A673 (cell line): ENCODE data around the gene STC2. TPM values are rescaled to one million over a fixed set of nuclear protein-coding genes. Genes with fewer than 3 reads are reported as not detected.
"Not testable (repeated sequence)": the region's sequence is repeated elsewhere in the genome, so short reads cannot be mapped to it uniquely, and the experiment has no call there.

Experiments used
- Bru-seq: library from RNA; stranded (reverse); fragments of 400-500 nt; gene quantifications from one replicate; lab custom pipeline; 2021; lab: Mats Ljungman, UMichigan
- BruChase-seq, 2 experiments: library from RNA; stranded (reverse); fragments of 400-500 nt; gene quantifications; one replicate each; lab custom pipeline; 2021; lab: Mats Ljungman, UMichigan
- BruUV-seq: library from RNA; stranded (reverse); fragments of 400-500 nt; replicated peaks from 2 replicates; lab custom pipeline; 2021; lab: Mats Ljungman, UMichigan
- CTCF ChIA-PET: fragments of 300-600 bp; sonication (Branson Sonifier 250); formaldehyde crosslinking; loops from one replicate; lab custom pipeline; 2022; ENCODE audit warnings: antibody characterized with exemption; lab: Charles Lee
- POLR2A ChIA-PET: fragments of 300-600 bp; sonication (Branson Sonifier 250); formaldehyde crosslinking; loops from one replicate; lab custom pipeline; 2022; ENCODE audit warnings: antibody characterized with exemption; ENCODE audit not compliant: low non-redundant PET; lab: Charles Lee
- DNase-seq: peaks from one replicate; pipeline ENCODE4 v3.0.0-alpha.2; 2015; ENCODE audit warnings: low spot score
- H3K27ac ChIP-seq: fragments of 200-600 bp; sonication (generic); 2 replicates; pipeline ENCODE4 v1.5.1; 2016; ENCODE audit warnings: mixed run types, low read depth, mild to moderate bottlenecking, mixed read lengths, antibody characterized with exemption, low read length; ENCODE audit not compliant: poor library complexity, severe bottlenecking
- H3K27me3 ChIP-seq: fragments of 200-600 bp; sonication (generic); replicated peaks from 2 replicates; pipeline ENCODE4 v1.6.1; 2017; ENCODE audit warnings: mixed run types, low read depth, mild to moderate bottlenecking, mixed read lengths, antibody characterized with exemption, low read length; ENCODE audit not compliant: insufficient read depth, poor library complexity
- H3K36me3 ChIP-seq: fragments of 200-600 bp; sonication (generic); 2 replicates; pipeline ENCODE4 v1.6.1; 2016; ENCODE audit warnings: mixed run types, mild to moderate bottlenecking, mixed read lengths, antibody characterized with exemption, low read length; ENCODE audit not compliant: insufficient read depth, poor library complexity, severe bottlenecking
- H3K4me1 ChIP-seq: fragments of 200-600 bp; sonication (generic); 2 replicates; pipeline ENCODE4 v1.6.1; 2017; ENCODE audit warnings: mixed run types, mild to moderate bottlenecking, mixed read lengths, antibody characterized with exemption, low read length; ENCODE audit not compliant: insufficient read depth, poor library complexity, severe bottlenecking
- H3K4me3 ChIP-seq: fragments of 200-600 bp; sonication (generic); 2 replicates; pipeline ENCODE4 v1.5.1; 2016; ENCODE audit warnings: low read depth, mixed run types, mild to moderate bottlenecking, mixed read lengths, low read length; ENCODE audit not compliant: poor library complexity, severe bottlenecking
- H3K9me3 ChIP-seq: fragments of 200-600 bp; sonication (generic); 2 replicates; pipeline ENCODE4 v1.6.1; 2016; ENCODE audit warnings: mixed run types, low read depth, mild to moderate bottlenecking, mixed read lengths, antibody characterized with exemption, low read length; ENCODE audit not compliant: poor library complexity, severe bottlenecking
- CTCF ChIP-seq: fragments of 300-800, 200-600 bp; sonication (generic); conservative IDR thresholded peaks from 2 replicates; pipeline ENCODE4 v1.5.1; 2017; ENCODE audit warnings: low read depth, mild to moderate bottlenecking, antibody characterized with exemption, low read length, moderate library complexity, mixed read lengths
- EZH2 ChIP-seq: fragments of 200-600 bp; sonication (generic); IDR thresholded peaks from 2 replicates; pipeline ENCODE4 v1.6.1; 2017; ENCODE audit warnings: borderline replicate concordance, low read depth, mild to moderate bottlenecking, mixed read lengths, antibody characterized with exemption, low read length; ENCODE audit not compliant: poor library complexity, severe bottlenecking
- intact Hi-C: fragments of 100-400 bp; cut with micrococcal nuclease; formaldehyde crosslinking; loops from one replicate; pipeline ENCODE4 v1.10.0; 2022; ENCODE audit not compliant: unreplicated experiment
- long read RNA-seq: library from polyadenylated mRNA; stranded (forward); transcript quantifications from one replicate; pipeline ENCODE4 v2.0.0, GENCODE V29; 2022
- total RNA-seq: library from RNA; stranded (reverse); gene quantifications from 2 replicates; pipeline ENCODE4 v1.2.3, GENCODE V29; 2021

Gene STC2
- total RNA-seq (19.2 and 21.4 TPM in 2 replicates), Bru-seq, nascent RNA (percentile 76 among the genes with signal in this experiment), BruChase-seq, experiment 1, labeled RNA remaining after a 2-hour chase (percentile 74 among the genes with signal in this experiment), BruChase-seq, experiment 2, labeled RNA remaining after a 6-hour chase (percentile 62 among the genes with signal in this experiment)
- long read RNA-seq, full-length matches to known transcripts: 24 of 30 reads
- long read RNA-seq, partial matches to known transcripts: 0 of 30 reads
- long read RNA-seq, other reads (novel, unspliced or antisense): 6 of 30 reads

- Histone ChIP-seq H3K36me3 (peaks cover 8% of the 10 kb centered on the region), H3K4me1 (peaks cover 40% of the 10 kb centered on the region), H3K27me3 (no peaks in the 10 kb centered on the region), H3K9me3 (no peaks in the 10 kb centered on the region), H3K27ac (peak within 1 kb of the TSS; percentile 71), H3K4me3 (peak within 1 kb of the TSS; percentile 85)
- ChIA-PET POLR2A (no interaction called here), CTCF (interaction anchor here (5.4 kb wide), 1 partner anchor 35 kb away, joined by 70 read pairs; no protein-coding TSS in a partner anchor)
- BruUV-seq: no TSS peak
- intact Hi-C loops: loop anchor here (5.0 kb wide), 2 partner anchors 346 to 621 kb away; partner anchors contain the start of gene ATP6V0E1
- peak; percentile 83 for DNase-seq
- TF ChIP-seq EZH2 (no peak), CTCF (0 out of 2 replicates have a peak, but pooled peaks have one; percentile 8)
These were observed at the start of gene STC2 for GRCh38 chr5:173327948-173328843. STC2 (minus strand) TSS chr5:173328414; CDS start chr5:173328193, 221 bp downstream.

GRCh38 chr5:173371400-173371799 is 43.2 kb upstream of the STC2 start:
- no peak overlapping the region for H3K4me3 ChIP-seq
- intact Hi-C loops: no loop called here
- ChIA-PET CTCF (no interaction called here), POLR2A (no interaction called here)
- H3K36me3 ChIP-seq: no peaks in the 10 kb centered on the region
- TF ChIP-seq EZH2: no peak
- TF ChIP-seq CTCF: no peak
- no peak overlapping the region for H3K27ac ChIP-seq
- DNase-seq: no peak
- peaks cover 3% of the 10 kb centered on the region for H3K27me3 ChIP-seq
- no peaks in the 10 kb centered on the region for H3K4me1 ChIP-seq
- BruUV-seq: no TSS peak
- no peaks in the 10 kb centered on the region for H3K9me3 ChIP-seq

GRCh38 chr5:173363406-173363805 is 35.2 kb upstream of the STC2 start:
- H3K4me1 ChIP-seq, H3K27ac ChIP-seq, H3K36me3 ChIP-seq, intact Hi-C loops, CTCF ChIA-PET, H3K4me3 ChIP-seq, H3K9me3 ChIP-seq, DNase-seq, POLR2A ChIA-PET, BruUV-seq: not testable (repeated sequence)
- peaks cover 22% of the 10 kb centered on the region for H3K27me3 ChIP-seq
